ENCODE data around the gene NTHL1. TPM values are rescaled to one million over a fixed set of nuclear protein-coding genes. Genes with fewer than 3 reads are reported as not detected.

NTHL1 gene
- total RNA-seq, 2 donors from 2014 or later, result 10.3 to 17.7 TPM

DNA sequence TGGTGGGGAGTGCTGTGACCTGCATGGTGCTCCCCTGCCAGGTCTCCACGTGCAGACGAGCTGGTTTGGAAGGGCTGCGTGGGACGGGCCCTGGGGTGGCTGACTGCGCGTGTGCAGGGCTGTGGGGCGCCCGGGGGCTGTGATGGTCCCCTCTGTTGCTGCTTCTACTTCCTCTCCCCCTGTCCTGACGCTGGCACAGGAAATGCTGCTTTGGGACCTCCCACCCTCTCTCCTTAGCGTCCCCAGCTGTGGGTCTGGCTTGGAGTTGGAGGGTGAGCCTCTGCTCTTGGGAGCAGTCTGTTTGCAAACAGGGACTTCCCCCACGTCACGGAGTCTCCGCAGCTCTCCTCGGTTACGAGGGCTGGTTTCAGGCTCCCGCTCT, 35.3 kb upstream of the NTHL1 start:
- H3K4me3 ChIP-seq, result no peak overlapping the region
- TF ChIP-seq CTCF (IDR thresholded peaks at IDR 0.05), result no peak
- H3K9me3 ChIP-seq, result no peaks in the 10 kb centered on the region
- DNase-seq (ENCODE audit: low spot score), result no peak
- H3K27me3 ChIP-seq, result no peaks in the 10 kb centered on the region
- peaks cover 33% of the 10 kb centered on the region for H3K36me3 ChIP-seq
- peaks cover 0 to 21% of the 10 kb centered on the region in 2 donors for H3K4me1 ChIP-seq
- no peak overlapping the region for H3K27ac ChIP-seq

- Histone ChIP-seq H3K4me1 (peaks cover 0 to 21% of the 10 kb centered on the region in 2 donors), H3K36me3 (peaks cover 30% of the 10 kb centered on the region), H3K27me3 (no peaks in the 10 kb centered on the region), H3K9me3 (no peaks in the 10 kb centered on the region), H3K27ac (no peak overlapping the region), H3K4me3 (no peak overlapping the region)
- TF ChIP-seq CTCF (IDR thresholded peaks at IDR 0.05), result no peak
- no peak for DNase-seq (ENCODE audit: low spot score)
These were observed 34.7 kb upstream of the NTHL1 start for GRCh38 chr16:2082171-2082982.

- Histone ChIP-seq H3K4me3 (no peak overlapping the region), H3K9me3 (no peaks in the 10 kb centered on the region), H3K36me3 (peaks cover 25% of the 10 kb centered on the region), H3K27ac (no peak overlapping the region), H3K27me3 (no peaks in the 10 kb centered on the region), H3K4me1 (peaks cover 0 to 21% of the 10 kb centered on the region in 2 donors)
- no peak for TF ChIP-seq CTCF (IDR thresholded peaks at IDR 0.05)
- DNase-seq (ENCODE audit: low spot score), result no peak
These were observed 33.8 kb upstream of the NTHL1 start for GRCh38 chr16:2081201-2082084.

DNA sequence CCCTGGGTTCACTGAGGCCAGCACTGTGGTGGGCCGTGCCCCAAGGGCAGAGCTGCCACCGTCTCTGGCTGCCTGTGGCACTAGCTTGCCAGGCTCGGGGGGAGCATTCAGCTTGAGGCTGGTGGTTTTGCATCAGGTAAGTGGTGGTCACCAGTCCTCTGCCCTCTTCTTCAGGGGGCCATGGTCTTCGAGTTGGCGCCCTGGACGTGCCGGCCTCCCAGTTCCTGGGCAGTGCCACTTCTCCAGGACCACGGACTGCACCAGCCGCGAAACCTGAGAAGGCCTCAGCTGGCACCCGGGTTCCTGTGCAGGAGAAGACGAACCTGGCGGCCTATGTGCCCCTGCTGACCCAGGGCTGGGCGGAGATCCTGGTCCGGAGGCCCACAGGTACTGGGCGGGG, 32.4 kb upstream of the NTHL1 start:
- no peak for TF ChIP-seq CTCF (IDR thresholded peaks at IDR 0.05)
- H3K27me3 ChIP-seq, result no peaks in the 10 kb centered on the region
- DNase-seq (ENCODE audit: low spot score), result no peak
- no peaks in the 10 kb centered on the region for H3K9me3 ChIP-seq
- no peak overlapping the region for H3K4me3 ChIP-seq
- peaks cover 0 to 21% of the 10 kb centered on the region in 2 donors for H3K4me1 ChIP-seq
- peaks cover 32% of the 10 kb centered on the region for H3K36me3 ChIP-seq
- H3K27ac ChIP-seq, result no peak overlapping the region

GRCh38 chr16:2079311-2079800, 31.7 kb upstream of the NTHL1 start:
- no peak for TF ChIP-seq CTCF (IDR thresholded peaks at IDR 0.05)
- H3K4me3 ChIP-seq, result no peak overlapping the region
- peaks cover 0 to 21% of the 10 kb centered on the region in 2 donors for H3K4me1 ChIP-seq
- no peak for DNase-seq (ENCODE audit: low spot score)
- H3K27me3 ChIP-seq, result no peaks in the 10 kb centered on the region
- no peak overlapping the region for H3K27ac ChIP-seq
- H3K36me3 ChIP-seq, result peaks cover 37% of the 10 kb centered on the region
- H3K9me3 ChIP-seq, result no peaks in the 10 kb centered on the region

Measured in right atrium auricular region (tissue), 2 donors.